KMS-11 (cell line): ENCODE results near the gene ZNF554.

Experiments
- H2AFZ ChIP-seq: fragments of 200-600 bp; sonication (generic); 2 replicates; pipeline ENCODE4 v1.6.1; 2016; ENCODE audit warnings: antibody characterized with exemption, mixed run types, low read depth
- H3K27ac ChIP-seq: fragments of 200-600 bp; sonication (generic); 2 replicates; pipeline ENCODE4 v1.6.1; 2016; ENCODE audit warnings: mild to moderate bottlenecking, mixed run types
- H3K27me3 ChIP-seq: fragments of 200-600 bp; sonication (generic); 2 replicates; pipeline ENCODE4 v1.6.1; 2017; ENCODE audit warnings: mild to moderate bottlenecking, low read depth, mixed run types, moderate library complexity; ENCODE audit not compliant: insufficient read depth
- H3K36me3 ChIP-seq: fragments of 200-600 bp; sonication (generic); 2 replicates; pipeline ENCODE4 v1.6.1; 2017; ENCODE audit warnings: mild to moderate bottlenecking, mixed run types; ENCODE audit not compliant: insufficient read depth
- H3K4me1 ChIP-seq: fragments of 200-600 bp; sonication (generic); 2 replicates; pipeline ENCODE4 v1.6.1; 2016; ENCODE audit warnings: mild to moderate bottlenecking, low read depth, mixed run types; ENCODE audit not compliant: poor library complexity, severe bottlenecking
- H3K4me2 ChIP-seq: fragments of 200-600 bp; sonication (generic); 2 replicates; pipeline ENCODE4 v1.7.0; 2016; ENCODE audit warnings: mild to moderate bottlenecking, mixed run types
- H3K4me3 ChIP-seq: fragments of 200-600 bp; sonication (generic); IDR thresholded peaks from 2 replicates; pipeline ENCODE4 v1.6.1; 2017; ENCODE audit warnings: low read depth, low read length, mixed read lengths; ENCODE audit not compliant: insufficient read depth
- H3K79me2 ChIP-seq: fragments of 200-600 bp; sonication (generic); 2 replicates; pipeline ENCODE4 v1.6.1; 2016; ENCODE audit warnings: low read depth, mixed run types; ENCODE audit not compliant: insufficient read depth
- H3K9ac ChIP-seq: fragments of 200-600 bp; sonication (generic); 2 replicates; pipeline ENCODE4 v1.6.1; 2016; ENCODE audit warnings: mild to moderate bottlenecking, mixed run types
- H4K20me1 ChIP-seq: fragments of 200-600 bp; sonication (generic); 2 replicates; pipeline ENCODE4 v1.6.1; 2016; ENCODE audit warnings: mild to moderate bottlenecking, mixed run types; ENCODE audit not compliant: insufficient read depth
- CTCF ChIP-seq: fragments of 200-600 bp; sonication (generic); conservative IDR thresholded peaks from 2 replicates; pipeline ENCODE4 v1.6.1; 2017; ENCODE audit warnings: low read depth, mild to moderate bottlenecking, antibody characterized with exemption, low read length, moderate library complexity, mixed read lengths

The ZNF554 gene

GRCh38 chr19:2812414-2813234, 7.0 kb upstream of the ZNF554 start:
- TF ChIP-seq CTCF = no peak
- H3K9ac ChIP-seq = no peak overlapping the region
- H3K27ac ChIP-seq = no peak overlapping the region
- H3K4me1 ChIP-seq = no peaks in the 10 kb centered on the region
- H3K4me3 ChIP-seq = no peak overlapping the region
- H4K20me1 ChIP-seq = no peaks in the 10 kb centered on the region
- no peak overlapping the region for H3K4me2 ChIP-seq
- H2AFZ ChIP-seq = no peak overlapping the region
- no peaks in the 10 kb centered on the region for H3K27me3 ChIP-seq
- no peaks in the 10 kb centered on the region; the same call in 1 of the 2 replicates for H3K36me3 ChIP-seq
- no peaks in the 10 kb centered on the region for H3K79me2 ChIP-seq

- no peaks in the 10 kb centered on the region; the same call in 1 of the 2 replicates for H3K36me3 ChIP-seq
- TF ChIP-seq CTCF = no peak
These were observed 6.2 kb upstream of the ZNF554 start for GRCh38 chr19:2813235-2814160.

GRCh38 chr19:2814426-2814825, 5.2 kb upstream of the ZNF554 start:
- TF ChIP-seq CTCF = no peak
- Histone ChIP-seq H3K79me2 (no peaks in the 10 kb centered on the region), H2AFZ (no peak overlapping the region), H3K4me2 (no peak overlapping the region), H3K4me1 (no peaks in the 10 kb centered on the region), H3K27me3 (no peaks in the 10 kb centered on the region), H3K9ac (no peak overlapping the region), H3K27ac (no peak overlapping the region), H3K36me3 (no peaks in the 10 kb centered on the region; the same call in 1 of the 2 replicates), H4K20me1 (no peaks in the 10 kb centered on the region), H3K4me3 (no peak overlapping the region)

More at GRCh38 chr19:2813235-2814160, 6.2 kb upstream of the ZNF554 start:
- H3K4me1 ChIP-seq = no peaks in the 10 kb centered on the region
- no peaks in the 10 kb centered on the region for H4K20me1 ChIP-seq
- no peak overlapping the region for H2AFZ ChIP-seq
- no peak overlapping the region for H3K4me3 ChIP-seq
- H3K79me2 ChIP-seq = no peaks in the 10 kb centered on the region
- no peak overlapping the region for H3K4me2 ChIP-seq
- H3K27me3 ChIP-seq = no peaks in the 10 kb centered on the region
- H3K27ac ChIP-seq = no peak overlapping the region
- H3K9ac ChIP-seq = no peak overlapping the region

GRCh38 chr19:2815191-2815614, 4.5 kb upstream of the ZNF554 start:
- no peaks in the 10 kb centered on the region for H3K4me1 ChIP-seq
- H3K36me3 ChIP-seq = no peaks in the 10 kb centered on the region
- TF ChIP-seq CTCF = no peak
- H3K27me3 ChIP-seq = no peaks in the 10 kb centered on the region
- H4K20me1 ChIP-seq = no peaks in the 10 kb centered on the region
- no peak overlapping the region for H3K9ac ChIP-seq
- no peak overlapping the region for H3K4me3 ChIP-seq
- no peaks in the 10 kb centered on the region for H3K79me2 ChIP-seq
- no peak overlapping the region for H2AFZ ChIP-seq
- H3K4me2 ChIP-seq = no peak overlapping the region
- no peak overlapping the region for H3K27ac ChIP-seq
